GM23338 (cell line): ENCODE results near the gene SLC35D1.

Experiments
- CREB1 ChIP-seq: fragments of 250-450 bp; sonication (Bioruptor Pico); IDR thresholded peaks from 2 replicates; pipeline ENCODE4 v1.5.0; 2020; ENCODE audit warnings: low read depth, mild to moderate bottlenecking, moderate library complexity
- TF ChIP-seq, protein P1 (sequence below), 2 experiments: fragments of 200-600 bp in 1 of 2; sonication (generic) in 1 of 2; conservative IDR thresholded peaks; 2 replicates each; pipeline versions ENCODE4 v1.5.1 to v1.6.1; 2016 to 2017; ENCODE audit warnings: antibody characterized with exemption in 2 of 2, low read depth in 2 of 2, mild to moderate bottlenecking in 2 of 2, moderate library complexity in 1 of 2

DNA sequence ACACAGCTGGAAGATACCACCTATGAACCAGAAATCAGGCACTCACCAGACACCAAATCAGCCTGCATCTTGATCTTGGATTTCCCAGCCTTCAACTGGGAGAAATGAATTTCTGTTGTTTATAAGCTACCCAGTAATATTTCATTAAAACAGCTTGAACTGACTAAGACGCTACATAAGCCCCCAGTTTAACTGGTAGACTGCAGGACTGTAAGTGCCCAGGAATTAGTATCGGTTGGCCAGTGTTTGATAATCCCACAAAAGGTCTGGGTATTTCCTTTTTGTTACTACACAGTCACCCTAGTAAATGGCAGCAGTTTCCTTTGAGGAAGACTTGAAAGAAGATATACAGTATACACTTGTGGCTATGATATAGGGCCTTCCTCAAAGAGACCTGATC, 7.3 kb upstream of the SLC35D1 start:
- TF ChIP-seq, protein P1, sequence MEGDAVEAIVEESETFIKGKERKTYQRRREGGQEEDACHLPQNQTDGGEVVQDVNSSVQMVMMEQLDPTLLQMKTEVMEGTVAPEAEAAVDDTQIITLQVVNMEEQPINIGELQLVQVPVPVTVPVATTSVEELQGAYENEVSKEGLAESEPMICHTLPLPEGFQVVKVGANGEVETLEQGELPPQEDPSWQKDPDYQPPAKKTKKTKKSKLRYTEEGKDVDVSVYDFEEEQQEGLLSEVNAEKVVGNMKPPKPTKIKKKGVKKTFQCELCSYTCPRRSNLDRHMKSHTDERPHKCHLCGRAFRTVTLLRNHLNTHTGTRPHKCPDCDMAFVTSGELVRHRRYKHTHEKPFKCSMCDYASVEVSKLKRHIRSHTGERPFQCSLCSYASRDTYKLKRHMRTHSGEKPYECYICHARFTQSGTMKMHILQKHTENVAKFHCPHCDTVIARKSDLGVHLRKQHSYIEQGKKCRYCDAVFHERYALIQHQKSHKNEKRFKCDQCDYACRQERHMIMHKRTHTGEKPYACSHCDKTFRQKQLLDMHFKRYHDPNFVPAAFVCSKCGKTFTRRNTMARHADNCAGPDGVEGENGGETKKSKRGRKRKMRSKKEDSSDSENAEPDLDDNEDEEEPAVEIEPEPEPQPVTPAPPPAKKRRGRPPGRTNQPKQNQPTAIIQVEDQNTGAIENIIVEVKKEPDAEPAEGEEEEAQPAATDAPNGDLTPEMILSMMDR (conservative IDR thresholded peaks at IDR 0.05; ENCODE audit: low read depth in 2 of 2): no peak
- TF ChIP-seq CREB1 (CRISPR knock-in tag): no peak
